GM12891 (cell line): Measurements from ENCODE around the gene OR10A3.

ENCODE experiments used
- DNase-seq: peaks from one replicate; pipeline ENCODE4 v3.0.0; 2011; ENCODE audit warnings: low spot score; ENCODE audit not compliant: insufficient read length
- FAIRE-seq: peaks from 2 replicates; lab custom pipeline; 2011; peaks lifted over from hg19 to GRCh38; lab: Jason Lieb, UNC
- PAX5 ChIP-seq: IDR thresholded peaks from 2 replicates; pipeline ENCODE4 v1.6.1; 2011; ENCODE audit warnings: low read length, moderate library complexity, mild to moderate bottlenecking; ENCODE audit not compliant: insufficient read depth, severe bottlenecking
- POLR2A ChIP-seq: IDR thresholded peaks from 2 replicates; pipeline ENCODE4 v1.6.1; 2011; ENCODE audit warnings: low read depth, low read length, control low read depth
- POLR2AphosphoS5 ChIP-seq: IDR thresholded peaks from 2 replicates; pipeline ENCODE4 v1.6.1; 2011; ENCODE audit warnings: low read depth, low read length, control low read depth
- POU2F2 ChIP-seq: IDR thresholded peaks from 2 replicates; pipeline ENCODE4 v1.6.1; 2011; ENCODE audit warnings: low read depth, mild to moderate bottlenecking, control low read depth, low read length, moderate library complexity
- SPI1 ChIP-seq: IDR thresholded peaks from 2 replicates; pipeline ENCODE4 v1.6.1; 2011; ENCODE audit warnings: low read depth, low read length, control low read depth
- TAF1 ChIP-seq: IDR thresholded peaks from 2 replicates; pipeline ENCODE4 v1.6.1; 2011; ENCODE audit warnings: low read depth, low read length, control low read depth

OR10A3 gene

GRCh38 chr11:7971846-7972245 is 30.3 kb upstream of the OR10A3 start:
- TF ChIP-seq TAF1 (no peak), POU2F2 (no peak), SPI1 (no peak), POLR2AphosphoS5 (no peak), POLR2A (no peak), PAX5 (no peak)
- DNase-seq (no peak), FAIRE-seq (no peak)

GRCh38 chr11:7969756-7970646 is 28.5 kb upstream of the OR10A3 start:
- TF ChIP-seq POLR2A (no peak), PAX5 (no peak)
- DNase-seq = no peak
- no peak for FAIRE-seq

- FAIRE-seq (no peak), DNase-seq (no peak)
- TF ChIP-seq SPI1 = no peak
- no peak for TF ChIP-seq POLR2AphosphoS5
- no peak for TF ChIP-seq POLR2A
- TF ChIP-seq PAX5 = no peak
- TF ChIP-seq POU2F2 = no peak
These were observed 27.2 kb upstream of the OR10A3 start for GRCh38 chr11:7968686-7969085.

- DNase-seq (no peak), FAIRE-seq (no peak)
- TF ChIP-seq POLR2A (no peak), SPI1 (no peak), PAX5 (no peak), POLR2AphosphoS5 (no peak)
These were observed 26.3 kb upstream of the OR10A3 start for GRCh38 chr11:7967826-7968225.

GRCh38 chr11:7967097-7967496 is 25.6 kb upstream of the OR10A3 start:
- FAIRE-seq (no peak), DNase-seq (no peak)
- TF ChIP-seq TAF1 (no peak), SPI1 (no peak), POU2F2 (no peak), POLR2A (no peak), POLR2AphosphoS5 (no peak), PAX5 (no peak)

- DNase-seq = no peak
- TF ChIP-seq POLR2AphosphoS5 = no peak
- no peak for TF ChIP-seq PAX5
- TF ChIP-seq POLR2A = no peak
- no peak for TF ChIP-seq SPI1
- no peak for TF ChIP-seq TAF1
- TF ChIP-seq POU2F2 = no peak
- FAIRE-seq = no peak
These were observed 23.9 kb upstream of the OR10A3 start, which contains the start of gene NLRP10 for GRCh38 chr11:7965386-7965785. Gene NLRP10 (minus strand): TSS chr11:7965447. CDS start chr11:7963495, 1,952 bp downstream.

- TF ChIP-seq PAX5 (no peak), POLR2AphosphoS5 (no peak), POU2F2 (no peak), TAF1 (no peak), SPI1 (no peak), POLR2A (no peak)
- DNase-seq (no peak), FAIRE-seq (no peak)
These were observed 23.4 kb upstream of the OR10A3 start for GRCh38 chr11:7964873-7965272.

GRCh38 chr11:7964261-7964660 is 22.8 kb upstream of the OR10A3 start:
- no peak for DNase-seq
- no peak for TF ChIP-seq POLR2AphosphoS5
- TF ChIP-seq TAF1 = no peak
- TF ChIP-seq POU2F2 = no peak
- TF ChIP-seq PAX5 = no peak
- TF ChIP-seq SPI1 = no peak
- no peak for TF ChIP-seq POLR2A
- FAIRE-seq = no peak

GRCh38 chr11:7955191-7955590 is 13.7 kb upstream of the OR10A3 start:
- no peak for DNase-seq
- FAIRE-seq = no peak
- TF ChIP-seq POU2F2 = no peak
- TF ChIP-seq POLR2A = no peak
- TF ChIP-seq PAX5 = no peak
- TF ChIP-seq SPI1 = no peak
- TF ChIP-seq TAF1 = no peak
- no peak for TF ChIP-seq POLR2AphosphoS5

GRCh38 chr11:7949934-7950333 is 8.4 kb upstream of the OR10A3 start:
- DNase-seq (no peak), FAIRE-seq (no peak)
- TF ChIP-seq POU2F2 (no peak), TAF1 (no peak), POLR2AphosphoS5 (no peak), PAX5 (no peak), POLR2A (no peak)
